GM15510 (cell line): ENCODE results near the gene MCF2L.

ENCODE experiments used
- POLR2A ChIP-seq: IDR thresholded peaks from 3 replicates; pipeline ENCODE4 v1.6.1; 2011; ENCODE audit warnings: borderline replicate concordance; ENCODE audit not compliant: insufficient read length; ENCODE audit errors: extremely low read depth

MCF2L gene

GRCh38 chr13:112994084-112994780 is 25.2 kb downstream of the MCF2L start:
- TF ChIP-seq POLR2A, result no peak

GRCh38 chr13:112994781-112995355 is 25.9 kb downstream of the MCF2L start:
- no peak for TF ChIP-seq POLR2A

GRCh38 chr13:112995395-112996191 is 26.6 kb downstream of the MCF2L start:
- TF ChIP-seq POLR2A, result no peak

GRCh38 chr13:112996671-112997091 is 27.7 kb downstream of the MCF2L start:
- no peak for TF ChIP-seq POLR2A

GRCh38 chr13:112997188-112998130 is 28.4 kb downstream of the MCF2L start:
- no peak for TF ChIP-seq POLR2A

- no peak for TF ChIP-seq POLR2A
Observed at GRCh38 chr13:112998521-112999280, 29.7 kb downstream of the MCF2L start.

GRCh38 chr13:112999414-113000177 is 30.6 kb downstream of the MCF2L start:
- TF ChIP-seq POLR2A, result no peak

- no peak for TF ChIP-seq POLR2A
Observed at GRCh38 chr13:113000575-113000974, 31.6 kb downstream of the MCF2L start.

GRCh38 chr13:113001241-113002140 is 32.5 kb downstream of the MCF2L start:
- TF ChIP-seq POLR2A, result no peak

- TF ChIP-seq POLR2A, result no peak
Observed at GRCh38 chr13:113002206-113002912, 33.3 kb downstream of the MCF2L start.

GRCh38 chr13:113002913-113003290 is 33.9 kb downstream of the MCF2L start:
- TF ChIP-seq POLR2A, result no peak

GRCh38 chr13:113004126-113004525 is 35.1 kb downstream of the MCF2L start:
- TF ChIP-seq POLR2A, result no peak
